ENCODE measurements around the gene CC2D2B.

The CC2D2B gene, protein sequence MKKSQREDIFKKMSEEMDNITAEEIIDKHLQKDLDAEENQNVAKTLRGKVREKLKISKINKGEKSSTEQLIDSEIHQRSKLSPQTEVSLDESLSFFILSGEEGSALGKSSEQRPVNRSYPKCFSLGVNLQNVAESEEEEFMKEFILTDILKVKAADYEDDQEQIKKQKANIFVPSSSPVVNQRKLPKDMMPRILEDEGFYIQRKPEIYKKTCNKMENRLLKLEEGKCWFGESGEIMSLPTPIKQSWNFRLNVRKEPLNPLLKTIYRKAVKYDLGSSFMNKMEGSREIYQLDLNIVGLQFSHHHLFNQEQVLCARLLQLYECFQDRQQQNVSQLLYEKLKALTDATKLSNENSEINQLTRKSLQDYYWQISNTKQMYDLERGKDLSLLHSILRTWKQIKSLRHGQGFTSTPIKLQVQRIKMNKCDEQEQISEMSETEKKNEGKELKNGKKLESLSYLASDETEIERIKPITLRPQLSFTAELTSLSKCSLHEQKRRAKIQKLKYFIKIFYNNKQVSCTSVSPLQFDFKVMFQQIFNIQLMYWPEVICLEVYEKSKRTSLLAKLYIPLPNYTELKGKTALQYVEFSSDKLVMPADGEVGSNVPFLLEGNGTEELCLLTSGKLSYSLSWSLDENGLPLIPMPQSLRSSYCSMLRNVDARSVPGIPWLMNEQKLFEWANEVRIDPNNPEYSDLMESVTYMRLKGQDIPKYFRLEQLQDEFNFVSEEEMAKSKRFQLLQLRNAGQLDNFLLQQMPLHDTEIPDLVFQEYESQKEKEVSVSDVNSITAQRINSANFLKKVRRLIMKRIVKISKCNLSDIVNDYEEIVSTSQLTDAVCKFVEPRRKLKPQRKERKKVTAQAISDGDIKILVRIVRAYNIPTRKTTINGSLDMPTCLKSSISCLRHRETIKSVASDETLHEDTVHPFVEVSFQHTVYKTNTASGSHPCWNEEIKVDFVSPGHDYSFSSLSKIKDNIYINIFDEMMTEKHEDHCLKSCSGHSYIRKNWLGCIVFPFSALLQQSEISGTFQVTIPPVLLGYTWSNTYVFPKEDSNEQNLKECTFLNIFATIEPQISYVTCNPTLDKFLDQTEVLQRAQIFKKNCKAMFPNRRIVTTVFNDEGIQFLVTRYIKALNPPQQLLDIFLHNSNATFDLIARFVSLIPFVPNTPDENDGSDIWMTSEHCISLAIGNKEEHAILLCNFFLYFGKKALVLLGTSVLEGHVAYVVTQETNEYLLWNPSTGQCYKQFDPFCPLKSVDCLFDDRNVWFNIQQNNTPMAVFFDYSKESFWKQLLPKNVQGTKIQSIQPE (N-terminal part only)

GRCh38 chr10:95907456-95908253 lies at the start of gene CC2D2B:
Gene CC2D2B (plus strand): TSS chr10:95907975. CDS start chr10:95911324, 3,349 bp downstream.
- Histone ChIP-seq H3K27me3 (ENCODE audit: control insufficient read depth, insufficient read depth, low read length) (no peaks in the 10 kb centered on the region), H3K4me3 (ENCODE audit: low read depth, low read length) (peak within 1 kb of the TSS; percentile 79), H3K79me2 (no peaks in the 10 kb centered on the region), H3K4me1 (peaks cover 12% of the 10 kb centered on the region), H3K9ac (peak within 1 kb of the TSS; percentile 62), H3K36me3 (ENCODE audit: control insufficient read depth, insufficient read depth, low read length) (no peaks in the 10 kb centered on the region), H3K27ac (peak within 1 kb of the TSS; percentile 63), H2AFZ (peak within 1 kb of the TSS; percentile 99), H3K4me2 (ENCODE audit: low read length) (peak within 1 kb of the TSS; percentile 86), H3K9me3 (ENCODE audit: control insufficient read depth, low read length) (no peaks in the 10 kb centered on the region)
- TF ChIP-seq CTCF (IDR thresholded peaks at IDR 0.05): no peak

GRCh38 chr10:95860166-95860940 lies 47.4 kb upstream of the CC2D2B start:
- Histone ChIP-seq H3K27ac (peak overlapping the region; percentile 91), H3K9me3 (ENCODE audit: control insufficient read depth, low read length) (no peaks in the 10 kb centered on the region)
- TF ChIP-seq CTCF (IDR thresholded peaks at IDR 0.05): no peak

GRCh38 chr10:95861386-95861785 lies 46.4 kb upstream of the CC2D2B start:
- H3K9ac ChIP-seq: no peak overlapping the region
- H2AFZ ChIP-seq: peak overlapping the region; percentile 81
- no peaks in the 10 kb centered on the region for H3K9me3 ChIP-seq (ENCODE audit: control insufficient read depth, low read length)
- no peaks in the 10 kb centered on the region for H3K36me3 ChIP-seq (ENCODE audit: control insufficient read depth, insufficient read depth, low read length)
- peaks cover 62% of the 10 kb centered on the region for H3K4me1 ChIP-seq
- no peak overlapping the region for H3K4me2 ChIP-seq (ENCODE audit: low read length)
- H3K79me2 ChIP-seq: no peaks in the 10 kb centered on the region
- H3K27me3 ChIP-seq (ENCODE audit: control insufficient read depth, insufficient read depth, low read length): no peaks in the 10 kb centered on the region
- H3K4me3 ChIP-seq (ENCODE audit: low read depth, low read length): no peak overlapping the region
- no peak for TF ChIP-seq CTCF (IDR thresholded peaks at IDR 0.05)
- H3K27ac ChIP-seq: peak overlapping the region; percentile 91

More at GRCh38 chr10:95860166-95860940, 47.4 kb upstream of the CC2D2B start:
- no peaks in the 10 kb centered on the region for H3K79me2 ChIP-seq
- H3K9ac ChIP-seq: no peak overlapping the region
- peak overlapping the region; percentile 2 for H3K4me2 ChIP-seq (ENCODE audit: low read length)
- H3K4me3 ChIP-seq (ENCODE audit: low read depth, low read length): no peak overlapping the region
- peaks cover 62% of the 10 kb centered on the region for H3K4me1 ChIP-seq
- H3K27me3 ChIP-seq (ENCODE audit: control insufficient read depth, insufficient read depth, low read length): no peaks in the 10 kb centered on the region
- peak overlapping the region; percentile 81 for H2AFZ ChIP-seq
- no peaks in the 10 kb centered on the region for H3K36me3 ChIP-seq (ENCODE audit: control insufficient read depth, insufficient read depth, low read length)
